ENCODE measurements around the gene ITGB7. TPM values are rescaled to one million over a fixed set of nuclear protein-coding genes. Genes with fewer than 3 reads are reported as not detected.

Gene ITGB7
- total RNA-seq, 2 experiments from 2014 or later, result 621 to 702 TPM

- DNase-seq, result peak; percentile 42
- Mint-ChIP-seq H3K27ac (peak overlapping the region; percentile 88), H3K9me3 (no peaks in the 10 kb centered on the region), H3K4me1 (peaks cover 75% of the 10 kb centered on the region), H3K36me3 (ENCODE audit: low read depth) (peaks cover 82% of the 10 kb centered on the region), H3K27me3 (no peaks in the 10 kb centered on the region), H3K4me3 (peak overlapping the region; percentile 72)
- CTCF ChIA-PET, result interaction anchor here (0.6 to 5.0 kb wide), 11 partner anchors 8 to 1138 kb away, joined by 3 to 27 read pairs (median 5); partner anchors contain the start of genes AAAS and CSAD
- POLR2A ChIA-PET, result interaction anchor here (0.6 to 1.0 kb wide), 2 partner anchors 18 to 74 kb away, joined by 4 read pairs; partner anchors contain the start of gene ZNF740
These were observed 8.5 kb downstream of the ITGB7 start for GRCh38 chr12:53198486-53199110.

DNA sequence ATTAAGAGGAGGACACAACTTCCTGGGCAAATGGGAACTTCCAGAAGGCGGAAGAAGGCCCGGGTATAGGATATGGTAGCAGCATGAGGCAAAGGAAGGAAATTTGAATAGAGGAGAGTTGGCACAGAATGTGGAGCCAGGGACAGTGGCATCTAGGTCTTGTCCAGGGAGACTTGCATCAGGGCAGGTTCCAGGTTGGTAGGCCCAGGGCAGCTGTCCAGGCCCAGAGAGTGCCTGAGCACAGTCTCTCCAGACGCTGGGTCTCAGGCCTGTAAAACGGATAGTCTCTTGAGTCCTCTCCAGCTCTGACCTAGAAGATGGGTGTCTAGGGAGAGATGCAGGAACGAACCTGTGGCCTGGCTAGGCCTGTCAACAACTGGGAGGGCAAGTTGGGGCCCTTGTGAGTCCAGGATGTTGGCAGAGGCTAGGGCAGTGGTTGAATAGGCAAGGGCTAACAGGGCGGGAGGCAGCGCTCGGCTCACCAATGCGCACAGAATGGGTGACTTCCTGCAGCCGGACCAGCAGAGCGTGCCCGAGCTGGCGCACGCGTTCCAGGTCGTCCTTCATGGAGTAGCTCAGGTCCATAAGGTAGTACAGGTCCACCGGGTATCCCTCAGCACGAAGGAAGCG lies 9.9 kb downstream of the ITGB7 start:
- Mint-ChIP-seq H3K4me3 (peak overlapping the region; percentile 34), H3K27me3 (no peaks in the 10 kb centered on the region), H3K36me3 (ENCODE audit: low read depth) (peaks cover 87% of the 10 kb centered on the region), H3K4me1 (peaks cover 62% of the 10 kb centered on the region), H3K27ac (peak overlapping the region; percentile 76), H3K9me3 (no peaks in the 10 kb centered on the region)
- ChIA-PET POLR2A (interaction anchor here (0.6 kb wide), 1 partner anchor 35 kb away, joined by 4 read pairs; no protein-coding TSS in a partner anchor), CTCF (interaction anchor here (0.5 to 2.2 kb wide), 11 partner anchors 9 to 336 kb away, joined by 3 to 10 read pairs (median 3); partner anchors contain the start of genes CSAD, ESPL1, ITGB7 and ZNF740)
- DNase-seq, result no peak

DNA sequence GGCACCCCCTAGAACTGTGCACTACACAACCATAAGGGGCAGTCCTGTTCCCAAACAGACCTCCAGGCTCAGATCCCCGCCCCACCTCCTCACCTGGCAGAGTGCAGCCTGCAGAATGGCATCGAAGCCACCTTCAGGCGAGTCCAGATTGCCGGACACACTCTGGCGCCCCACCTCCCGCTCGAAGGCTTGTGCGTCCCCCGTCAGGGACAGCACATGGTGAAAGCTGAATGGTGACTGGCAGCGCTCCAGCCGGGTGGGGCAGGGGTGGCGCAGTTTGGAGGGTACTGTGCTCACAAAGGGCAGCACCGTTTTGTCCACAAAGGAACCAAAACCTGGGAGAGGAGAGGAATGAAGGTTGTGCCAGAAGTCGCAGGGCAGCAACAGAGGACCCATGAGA lies 10.6 kb downstream of the ITGB7 start:
- H3K4me3 Mint-ChIP-seq, result no peak overlapping the region
- no peak for DNase-seq
- H3K36me3 Mint-ChIP-seq (ENCODE audit: low read depth), result peaks cover 90% of the 10 kb centered on the region
- peak overlapping the region; percentile 76 for H3K27ac Mint-ChIP-seq
- CTCF ChIA-PET, result interaction anchor here (1.9 to 2.2 kb wide), 2 partner anchors 9 to 17 kb away, joined by 6 to 10 read pairs; no protein-coding TSS in a partner anchor
- POLR2A ChIA-PET, result no interaction called here
- H3K9me3 Mint-ChIP-seq, result no peaks in the 10 kb centered on the region
- H3K27me3 Mint-ChIP-seq, result no peaks in the 10 kb centered on the region
- peaks cover 59% of the 10 kb centered on the region for H3K4me1 Mint-ChIP-seq

GRCh38 chr12:53195516-53196420 lies 11.3 kb downstream of the ITGB7 start:
- POLR2A ChIA-PET, result interaction anchor here (0.6 kb wide), 1 partner anchor 33 kb away, joined by 3 read pairs; no protein-coding TSS in a partner anchor
- DNase-seq, result no peak
- CTCF ChIA-PET, result interaction anchor here (0.5 to 2.2 kb wide), 9 partner anchors 8 to 158 kb away, joined by 3 to 10 read pairs (median 4); partner anchors contain the start of genes AAAS, CSAD and MYG1
- Mint-ChIP-seq H3K27me3 (no peaks in the 10 kb centered on the region), H3K9me3 (no peaks in the 10 kb centered on the region), H3K27ac (peak overlapping the region; percentile 19), H3K4me1 (peaks cover 60% of the 10 kb centered on the region), H3K4me3 (no peak overlapping the region), H3K36me3 (ENCODE audit: low read depth) (peaks cover 91% of the 10 kb centered on the region)

DNA sequence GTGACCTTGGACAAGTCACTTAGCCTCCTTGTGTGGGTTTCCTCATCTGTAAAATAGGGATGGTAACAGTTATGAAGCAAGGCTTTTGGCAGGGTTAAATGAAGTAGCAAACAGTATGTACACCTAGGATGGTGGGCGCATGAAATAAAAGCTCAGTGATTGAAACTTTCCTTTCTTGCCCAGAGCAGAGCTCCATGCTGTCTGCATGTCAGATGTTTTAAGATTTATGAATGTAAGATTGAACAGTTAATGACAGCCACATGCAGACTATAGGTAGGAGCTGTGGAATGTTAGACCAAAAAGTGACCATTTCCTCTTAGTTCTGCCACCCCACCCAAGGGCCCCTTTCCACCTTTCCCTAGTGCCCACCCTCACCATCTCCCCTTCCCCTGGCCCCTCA lies 12.1 kb downstream of the ITGB7 start:
- H3K4me3 Mint-ChIP-seq, result no peak overlapping the region
- H3K27me3 Mint-ChIP-seq, result no peaks in the 10 kb centered on the region
- POLR2A ChIA-PET, result interaction anchor here (0.6 kb wide), 1 partner anchor 33 kb away, joined by 3 read pairs; no protein-coding TSS in a partner anchor
- DNase-seq, result no peak
- no peaks in the 10 kb centered on the region for H3K9me3 Mint-ChIP-seq
- peaks cover 58% of the 10 kb centered on the region for H3K4me1 Mint-ChIP-seq
- H3K27ac Mint-ChIP-seq, result no peak overlapping the region
- CTCF ChIA-PET, result interaction anchor here (0.5 to 1.9 kb wide), 8 partner anchors 10 to 159 kb away, joined by 3 to 6 read pairs (median 4); partner anchors contain the start of genes AAAS, CSAD and MYG1
- peaks cover 86% of the 10 kb centered on the region for H3K36me3 Mint-ChIP-seq (ENCODE audit: low read depth)

DNA sequence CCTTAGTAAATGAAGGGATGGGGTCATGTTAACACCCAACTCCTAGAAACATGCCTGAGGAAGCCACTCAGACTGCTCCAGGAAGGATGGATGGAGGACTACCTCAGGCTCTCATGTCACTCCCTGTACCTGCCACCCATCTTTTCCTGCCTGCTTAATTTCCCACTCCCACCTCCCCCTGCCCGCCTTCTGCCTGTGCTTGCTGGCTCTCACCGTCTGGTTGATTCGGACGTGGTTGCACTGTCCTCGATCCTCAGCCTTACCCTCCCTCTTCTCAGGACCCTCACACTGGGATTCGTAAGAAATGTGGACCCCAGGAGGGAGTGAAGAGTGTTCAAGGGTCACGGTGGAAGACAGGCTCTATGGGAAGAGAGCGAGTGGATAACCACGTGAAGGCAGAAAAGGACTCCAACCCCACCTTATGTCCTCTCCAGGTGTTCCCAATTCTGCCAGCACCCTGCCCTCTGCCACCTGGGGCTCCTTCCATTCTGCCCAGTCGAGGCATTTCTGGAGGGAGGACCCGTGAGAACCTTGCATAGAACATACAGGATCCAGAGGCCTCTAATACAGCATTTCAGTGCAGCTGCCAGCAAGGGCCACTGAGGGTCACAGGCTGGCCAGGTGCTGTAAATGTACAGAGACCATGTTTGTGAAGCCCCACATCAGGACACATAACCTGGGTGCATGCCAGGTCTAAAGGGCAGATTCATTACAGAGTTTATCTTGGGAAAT lies 12.9 kb downstream of the ITGB7 start:
- Mint-ChIP-seq H3K36me3 (ENCODE audit: low read depth) (peaks cover 82% of the 10 kb centered on the region), H3K4me1 (peaks cover 52% of the 10 kb centered on the region), H3K27me3 (no peaks in the 10 kb centered on the region), H3K4me3 (no peak overlapping the region), H3K9me3 (no peaks in the 10 kb centered on the region), H3K27ac (peak overlapping the region; percentile 54)
- ChIA-PET CTCF (interaction anchor here (0.9 to 1.9 kb wide), 3 partner anchors 13 to 159 kb away, joined by 3 to 6 read pairs (median 4); partner anchors contain the start of gene CSAD), POLR2A (no interaction called here)
- no peak for DNase-seq

DNA sequence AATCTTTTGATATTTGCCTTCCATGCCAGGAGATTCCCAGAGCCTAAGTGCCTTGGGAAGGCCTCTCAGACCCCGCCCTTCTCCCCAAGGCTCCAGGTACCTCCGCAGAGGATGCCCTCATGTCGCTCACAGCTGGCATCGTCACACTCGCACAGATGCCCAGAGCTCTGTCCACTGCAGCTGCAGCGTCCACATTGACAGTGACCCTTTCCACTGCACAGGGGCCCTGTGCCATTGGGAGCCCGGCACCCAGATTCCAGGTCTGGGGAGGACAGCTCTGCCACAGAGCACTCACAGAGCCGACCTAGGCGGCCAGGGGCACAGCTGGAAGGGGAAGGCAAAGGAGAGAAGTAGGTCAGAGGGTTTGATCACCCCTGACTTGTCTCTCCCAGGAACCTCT lies 14.0 kb downstream of the ITGB7 start:
- Mint-ChIP-seq H3K4me3 (no peak overlapping the region), H3K27me3 (no peaks in the 10 kb centered on the region), H3K9me3 (no peaks in the 10 kb centered on the region), H3K4me1 (peaks cover 45% of the 10 kb centered on the region), H3K27ac (peak overlapping the region; percentile 50), H3K36me3 (ENCODE audit: low read depth) (peaks cover 79% of the 10 kb centered on the region)
- DNase-seq, result no peak
- ChIA-PET POLR2A (no interaction called here), CTCF (interaction anchor here (9.7 kb wide), 1 partner anchor 20 kb away, joined by 71 read pairs; no protein-coding TSS in a partner anchor)

GRCh38 chr12:53192531-53193021 lies 14.5 kb downstream of the ITGB7 start:
- Mint-ChIP-seq H3K4me1 (peaks cover 42% of the 10 kb centered on the region), H3K36me3 (ENCODE audit: low read depth) (peaks cover 80% of the 10 kb centered on the region), H3K27me3 (no peaks in the 10 kb centered on the region), H3K4me3 (no peak overlapping the region), H3K27ac (no peak overlapping the region), H3K9me3 (no peaks in the 10 kb centered on the region)
- ChIA-PET POLR2A (no interaction called here), CTCF (interaction anchor here (0.7 to 9.7 kb wide), 2 partner anchors 20 to 75 kb away, joined by 4 to 71 read pairs; partner anchors contain the start of gene ESPL1)
- DNase-seq, result no peak

- no peak overlapping the region for H3K4me3 Mint-ChIP-seq
- no peaks in the 10 kb centered on the region for H3K27me3 Mint-ChIP-seq
- H3K4me1 Mint-ChIP-seq, result peaks cover 38% of the 10 kb centered on the region
- POLR2A ChIA-PET, result no interaction called here
- CTCF ChIA-PET, result interaction anchor here (0.7 to 9.7 kb wide), 2 partner anchors 21 to 76 kb away, joined by 4 to 71 read pairs; partner anchors contain the start of gene ESPL1
- peaks cover 83% of the 10 kb centered on the region for H3K36me3 Mint-ChIP-seq (ENCODE audit: low read depth)
- H3K9me3 Mint-ChIP-seq, result no peaks in the 10 kb centered on the region
- no peak for DNase-seq
- H3K27ac Mint-ChIP-seq, result peak overlapping the region; percentile 26
These were observed 15.0 kb downstream of the ITGB7 start for GRCh38 chr12:53191885-53192530.

- no peak overlapping the region for H3K4me3 Mint-ChIP-seq
- peaks cover 31% of the 10 kb centered on the region for H3K4me1 Mint-ChIP-seq
- ChIA-PET POLR2A (no interaction called here), CTCF (interaction anchor here (1.0 to 9.7 kb wide), 3 partner anchors 14 to 77 kb away, joined by 3 to 71 read pairs (median 7); partner anchors contain the start of gene ESPL1)
- H3K36me3 Mint-ChIP-seq (ENCODE audit: low read depth), result peaks cover 83% of the 10 kb centered on the region
- H3K27me3 Mint-ChIP-seq, result no peaks in the 10 kb centered on the region
- no peaks in the 10 kb centered on the region for H3K9me3 Mint-ChIP-seq
- peak overlapping the region; percentile 19 for H3K27ac Mint-ChIP-seq
- DNase-seq, result no peak
These were observed 15.8 kb downstream of the ITGB7 start for GRCh38 chr12:53191096-53191884.
